OCI-LY1 (cell line): Measurements from ENCODE around the gene CDH8.

Experiments
- H2AFZ ChIP-seq: fragments of 200-600 bp; sonication (generic), shearing (Covaris generic); 2 replicates; pipeline ENCODE4 v1.6.0; 2014; ENCODE audit warnings: antibody characterized with exemption, mild to moderate bottlenecking, low read length
- H3F3A ChIP-seq: fragments of 200-600 bp; sonication (generic), shearing (Covaris generic); 2 replicates; pipeline ENCODE4 v1.6.0; 2014; ENCODE audit warnings: mild to moderate bottlenecking, antibody characterized with exemption, low read length, moderate library complexity; ENCODE audit not compliant: insufficient read depth
- H3K27ac ChIP-seq: fragments of 200-600 bp; sonication (generic); 2 replicates; pipeline ENCODE4 v1.5.1; 2014; ENCODE audit warnings: low read length, mixed run types, mild to moderate bottlenecking, low read depth; ENCODE audit not compliant: poor library complexity, severe bottlenecking
- H3K27me3 ChIP-seq: fragments of 200-600 bp; sonication (generic); 2 replicates; pipeline ENCODE4 v1.6.0; 2014; ENCODE audit warnings: antibody characterized with exemption, mild to moderate bottlenecking, low read length, moderate library complexity; ENCODE audit not compliant: insufficient read depth
- H3K36me3 ChIP-seq: fragments of 200-600 bp; sonication (generic); 2 replicates; pipeline ENCODE4 v1.6.1; 2014; ENCODE audit warnings: mild to moderate bottlenecking, antibody characterized with exemption, low read length, moderate library complexity, mixed read lengths; ENCODE audit not compliant: insufficient read depth
- H3K4me1 ChIP-seq: fragments of 200-600 bp; sonication (generic); 2 replicates; pipeline ENCODE4 v1.5.1; 2014; ENCODE audit warnings: mild to moderate bottlenecking, low read length, moderate library complexity; ENCODE audit not compliant: insufficient read depth, severe bottlenecking
- H3K4me2 ChIP-seq: fragments of 200-600 bp; sonication (generic), shearing (Covaris generic); 2 replicates; pipeline ENCODE4 v1.6.1; 2014; ENCODE audit warnings: low read length
- H3K4me3 ChIP-seq: fragments of 200-600 bp; sonication (generic); 2 replicates; pipeline ENCODE4 v1.5.1; 2014; ENCODE audit warnings: low read length, low read depth, mild to moderate bottlenecking, mixed read lengths; ENCODE audit not compliant: poor library complexity, severe bottlenecking
- H3K79me2 ChIP-seq: fragments of 200-600 bp; shearing (Covaris generic); 2 replicates; pipeline ENCODE4 v1.6.1; 2016; ENCODE audit warnings: mixed run types, low read length, mixed read lengths; ENCODE audit not compliant: insufficient read depth
- H3K9ac ChIP-seq: fragments of 200-600 bp; sonication (generic), shearing (Covaris generic); 2 replicates; pipeline ENCODE4 v1.6.1; 2014; ENCODE audit warnings: mild to moderate bottlenecking, low read length, mixed read lengths
- H3K9me2 ChIP-seq: fragments of 200-600 bp; sonication (generic), shearing (Covaris generic); 2 replicates; pipeline ENCODE4 v1.6.1; 2014; ENCODE audit warnings: low read depth, mild to moderate bottlenecking, low read length, mixed read lengths
- H3K9me3 ChIP-seq: fragments of 200-600 bp; shearing (Covaris generic); 2 replicates; pipeline ENCODE4 v1.6.1; 2014; ENCODE audit warnings: low read length, mixed read lengths
- H4K20me1 ChIP-seq: fragments of 200-600 bp; sonication (generic), shearing (Covaris generic); 2 replicates; pipeline ENCODE4 v1.6.0; 2016; ENCODE audit warnings: mild to moderate bottlenecking, low read length; ENCODE audit not compliant: insufficient read depth
- EZH2 ChIP-seq: fragments of 200-600 bp; sonication (generic), shearing (Covaris generic); IDR thresholded peaks from 2 replicates; pipeline ENCODE4 v1.8.0; 2017; ENCODE audit warnings: borderline replicate concordance, mixed run types, mild to moderate bottlenecking, antibody characterized with exemption, low read length, moderate library complexity, mixed read lengths
- TF ChIP-seq, protein P1 (sequence below): fragments of 200-600 bp; sonication (generic), shearing (Covaris generic); IDR thresholded peaks from 2 replicates; pipeline ENCODE4 v1.5.1; 2017; ENCODE audit warnings: mild to moderate bottlenecking, antibody characterized with exemption, low read length, moderate library complexity, mixed read lengths

The CDH8 gene

GRCh38 chr16:61823326-61823725 is 212.9 kb downstream of the CDH8 start:
- no peak overlapping the region for H3K4me3 ChIP-seq
- no peak overlapping the region for H3K9ac ChIP-seq
- TF ChIP-seq EZH2, result no peak
- TF ChIP-seq, protein P1, sequence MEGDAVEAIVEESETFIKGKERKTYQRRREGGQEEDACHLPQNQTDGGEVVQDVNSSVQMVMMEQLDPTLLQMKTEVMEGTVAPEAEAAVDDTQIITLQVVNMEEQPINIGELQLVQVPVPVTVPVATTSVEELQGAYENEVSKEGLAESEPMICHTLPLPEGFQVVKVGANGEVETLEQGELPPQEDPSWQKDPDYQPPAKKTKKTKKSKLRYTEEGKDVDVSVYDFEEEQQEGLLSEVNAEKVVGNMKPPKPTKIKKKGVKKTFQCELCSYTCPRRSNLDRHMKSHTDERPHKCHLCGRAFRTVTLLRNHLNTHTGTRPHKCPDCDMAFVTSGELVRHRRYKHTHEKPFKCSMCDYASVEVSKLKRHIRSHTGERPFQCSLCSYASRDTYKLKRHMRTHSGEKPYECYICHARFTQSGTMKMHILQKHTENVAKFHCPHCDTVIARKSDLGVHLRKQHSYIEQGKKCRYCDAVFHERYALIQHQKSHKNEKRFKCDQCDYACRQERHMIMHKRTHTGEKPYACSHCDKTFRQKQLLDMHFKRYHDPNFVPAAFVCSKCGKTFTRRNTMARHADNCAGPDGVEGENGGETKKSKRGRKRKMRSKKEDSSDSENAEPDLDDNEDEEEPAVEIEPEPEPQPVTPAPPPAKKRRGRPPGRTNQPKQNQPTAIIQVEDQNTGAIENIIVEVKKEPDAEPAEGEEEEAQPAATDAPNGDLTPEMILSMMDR, result no peak

GRCh38 chr16:61820820-61821219 is 215.4 kb downstream of the CDH8 start:
- H4K20me1 ChIP-seq, result no peaks in the 10 kb centered on the region
- no peaks in the 10 kb centered on the region for H3K27me3 ChIP-seq
- no peak overlapping the region for H2AFZ ChIP-seq
- no peaks in the 10 kb centered on the region for H3K9me3 ChIP-seq
- H3K9ac ChIP-seq, result no peak overlapping the region
- TF ChIP-seq EZH2, result no peak
- TF ChIP-seq, protein P1, result no peak
- no peaks in the 10 kb centered on the region for H3F3A ChIP-seq
- no peak overlapping the region for H3K4me3 ChIP-seq
- no peaks in the 10 kb centered on the region for H3K36me3 ChIP-seq
- H3K9me2 ChIP-seq, result no peaks in the 10 kb centered on the region
- H3K27ac ChIP-seq, result no peak overlapping the region
- H3K79me2 ChIP-seq, result no peaks in the 10 kb centered on the region
- H3K4me2 ChIP-seq, result no peak overlapping the region
- no peaks in the 10 kb centered on the region for H3K4me1 ChIP-seq

More at GRCh38 chr16:61823326-61823725, 212.9 kb downstream of the CDH8 start:
- Histone ChIP-seq H3K36me3 (no peaks in the 10 kb centered on the region), H3K79me2 (no peaks in the 10 kb centered on the region), H3K9me2 (no peaks in the 10 kb centered on the region), H4K20me1 (no peaks in the 10 kb centered on the region), H3F3A (no peaks in the 10 kb centered on the region), H3K27me3 (no peaks in the 10 kb centered on the region), H3K4me2 (no peak overlapping the region), H2AFZ (no peak overlapping the region), H3K27ac (no peak overlapping the region), H3K4me1 (no peaks in the 10 kb centered on the region), H3K9me3 (no peaks in the 10 kb centered on the region)

- Histone ChIP-seq H3K27me3 (no peaks in the 10 kb centered on the region), H3K79me2 (no peaks in the 10 kb centered on the region), H4K20me1 (no peaks in the 10 kb centered on the region), H3K27ac (no peak overlapping the region), H3K36me3 (no peaks in the 10 kb centered on the region), H3F3A (no peaks in the 10 kb centered on the region), H3K4me2 (no peak overlapping the region), H3K9ac (no peak overlapping the region), H3K4me3 (no peak overlapping the region), H2AFZ (no peak overlapping the region), H3K9me3 (no peaks in the 10 kb centered on the region), H3K9me2 (no peaks in the 10 kb centered on the region), H3K4me1 (no peaks in the 10 kb centered on the region)
- TF ChIP-seq, protein P1, result no peak
- TF ChIP-seq EZH2, result no peak
These were observed 215.8 kb downstream of the CDH8 start for GRCh38 chr16:61820398-61820797.
